HFFc6 (cell line): ENCODE data around the gene HIVEP3. TPM values are rescaled to one million over a fixed set of nuclear protein-coding genes. Genes with fewer than 3 reads are reported as not detected.

Experiments
- DNase-seq: peaks from one replicate; pipeline ENCODE4 v3.0.0-alpha.2; 2018
- H3K27ac Mint-ChIP-seq: 2 replicates; pipeline ENCODE4 v1.8.0; 2020; ENCODE audit warnings: mild to moderate bottlenecking, mixed read lengths
- H3K27me3 Mint-ChIP-seq: 2 replicates; pipeline ENCODE4 v1.8.0; 2021; ENCODE audit warnings: mild to moderate bottlenecking, moderate library complexity, mixed read lengths; ENCODE audit not compliant: insufficient read depth
- H3K36me3 Mint-ChIP-seq: 2 replicates; pipeline ENCODE4 v1.8.0; 2021; ENCODE audit warnings: low read depth, mixed read lengths
- H3K4me1 Mint-ChIP-seq: 2 replicates; pipeline ENCODE4 v1.8.0; 2020; ENCODE audit warnings: low read depth, mixed read lengths
- H3K4me3 Mint-ChIP-seq: 2 replicates; pipeline ENCODE4 v1.8.0; 2020; ENCODE audit warnings: mild to moderate bottlenecking, moderate library complexity, mixed read lengths
- H3K9me3 Mint-ChIP-seq: 2 replicates; pipeline ENCODE4 v1.8.0; 2020; ENCODE audit warnings: mild to moderate bottlenecking, mixed read lengths
- total RNA-seq, 6 experiments: library from RNA; stranded (reverse); fragmentation: NEBNext Ultra II Directional; extraction: Animal tissue kit (Norgen Biotek cat#: 25700); gene quantifications; 2 replicates in 1 of 6; 3 replicates in 5 of 6; pipeline ENCODE4 v1.2.3, GENCODE V29; 2021
- TF ChIP-seq, protein P1 (sequence below): fragments of 200-600 bp; sonication (generic); IDR thresholded peaks from 2 replicates; pipeline ENCODE4 v1.5.0; 2021; ENCODE audit warnings: antibody characterized with exemption, mild to moderate bottlenecking

The HIVEP3 gene
- total RNA-seq, 6 experiments from 2014 or later, result 7.0 to 9.7 (median 7.9) TPM

DNA sequence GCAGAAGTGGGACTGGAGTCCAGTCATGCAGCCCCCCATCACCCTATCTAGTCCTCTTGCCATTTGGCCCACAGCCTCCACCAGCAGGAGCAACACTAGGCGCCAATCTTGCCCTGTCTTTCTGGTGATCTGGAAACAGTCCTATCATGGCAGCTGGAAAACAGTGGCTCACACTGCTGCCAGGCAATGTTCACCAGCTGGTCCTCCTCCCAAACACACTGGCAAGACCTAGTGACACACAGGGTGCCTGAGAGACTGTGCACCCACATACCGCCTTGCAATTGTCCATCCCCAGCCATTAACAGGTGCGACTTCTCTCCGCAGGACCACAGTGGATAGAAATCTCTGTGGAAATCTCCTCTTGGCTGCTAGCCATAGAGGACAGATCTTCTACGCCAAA lies 105.5 kb downstream of the HIVEP3 start:
- no peaks in the 10 kb centered on the region; the same call in 1 of the 2 replicates for H3K27me3 Mint-ChIP-seq
- H3K4me3 Mint-ChIP-seq, result no peak overlapping the region
- DNase-seq, result no peak
- TF ChIP-seq, protein P1, sequence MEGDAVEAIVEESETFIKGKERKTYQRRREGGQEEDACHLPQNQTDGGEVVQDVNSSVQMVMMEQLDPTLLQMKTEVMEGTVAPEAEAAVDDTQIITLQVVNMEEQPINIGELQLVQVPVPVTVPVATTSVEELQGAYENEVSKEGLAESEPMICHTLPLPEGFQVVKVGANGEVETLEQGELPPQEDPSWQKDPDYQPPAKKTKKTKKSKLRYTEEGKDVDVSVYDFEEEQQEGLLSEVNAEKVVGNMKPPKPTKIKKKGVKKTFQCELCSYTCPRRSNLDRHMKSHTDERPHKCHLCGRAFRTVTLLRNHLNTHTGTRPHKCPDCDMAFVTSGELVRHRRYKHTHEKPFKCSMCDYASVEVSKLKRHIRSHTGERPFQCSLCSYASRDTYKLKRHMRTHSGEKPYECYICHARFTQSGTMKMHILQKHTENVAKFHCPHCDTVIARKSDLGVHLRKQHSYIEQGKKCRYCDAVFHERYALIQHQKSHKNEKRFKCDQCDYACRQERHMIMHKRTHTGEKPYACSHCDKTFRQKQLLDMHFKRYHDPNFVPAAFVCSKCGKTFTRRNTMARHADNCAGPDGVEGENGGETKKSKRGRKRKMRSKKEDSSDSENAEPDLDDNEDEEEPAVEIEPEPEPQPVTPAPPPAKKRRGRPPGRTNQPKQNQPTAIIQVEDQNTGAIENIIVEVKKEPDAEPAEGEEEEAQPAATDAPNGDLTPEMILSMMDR, result no peak
- no peak overlapping the region for H3K27ac Mint-ChIP-seq
- H3K9me3 Mint-ChIP-seq, result no peaks in the 10 kb centered on the region
- H3K36me3 Mint-ChIP-seq, result no peaks in the 10 kb centered on the region
- peaks cover 20% of the 10 kb centered on the region for H3K4me1 Mint-ChIP-seq

GRCh38 chr1:41812453-41812852 lies 106.3 kb downstream of the HIVEP3 start:
- Mint-ChIP-seq H3K27ac (peak overlapping the region; percentile 73), H3K9me3 (no peaks in the 10 kb centered on the region), H3K36me3 (no peaks in the 10 kb centered on the region), H3K4me3 (peak overlapping the region; percentile 78), H3K4me1 (peaks cover 20% of the 10 kb centered on the region), H3K27me3 (no peaks in the 10 kb centered on the region; the same call in 1 of the 2 replicates)
- peak; percentile 56 for DNase-seq
- TF ChIP-seq, protein P1, result no peak

- no peaks in the 10 kb centered on the region for H3K36me3 Mint-ChIP-seq
- H3K4me1 Mint-ChIP-seq, result peaks cover 20% of the 10 kb centered on the region
- H3K4me3 Mint-ChIP-seq, result peak overlapping the region; percentile 78
- H3K9me3 Mint-ChIP-seq, result no peaks in the 10 kb centered on the region
- DNase-seq, result peak; percentile 52
- peak overlapping the region; percentile 73 for H3K27ac Mint-ChIP-seq
- TF ChIP-seq, protein P1, result peak; percentile 86
- H3K27me3 Mint-ChIP-seq, result no peaks in the 10 kb centered on the region
These were observed 106.7 kb downstream of the HIVEP3 start for GRCh38 chr1:41812051-41812450.

- no peak overlapping the region; the same call in 1 of the 2 replicates for H3K4me3 Mint-ChIP-seq
- peak; percentile 27 for DNase-seq
- TF ChIP-seq, protein P1, result no peak
- peak overlapping the region; percentile 45; the same call in 1 of the 2 replicates for H3K27ac Mint-ChIP-seq
- no peaks in the 10 kb centered on the region for H3K36me3 Mint-ChIP-seq
- H3K27me3 Mint-ChIP-seq, result peaks cover under 1% of the 10 kb centered on the region; the same call in 1 of the 2 replicates
- no peaks in the 10 kb centered on the region for H3K9me3 Mint-ChIP-seq
- peaks cover 20% of the 10 kb centered on the region for H3K4me1 Mint-ChIP-seq
These were observed 107.5 kb downstream of the HIVEP3 start for GRCh38 chr1:41811051-41811795.

DNA sequence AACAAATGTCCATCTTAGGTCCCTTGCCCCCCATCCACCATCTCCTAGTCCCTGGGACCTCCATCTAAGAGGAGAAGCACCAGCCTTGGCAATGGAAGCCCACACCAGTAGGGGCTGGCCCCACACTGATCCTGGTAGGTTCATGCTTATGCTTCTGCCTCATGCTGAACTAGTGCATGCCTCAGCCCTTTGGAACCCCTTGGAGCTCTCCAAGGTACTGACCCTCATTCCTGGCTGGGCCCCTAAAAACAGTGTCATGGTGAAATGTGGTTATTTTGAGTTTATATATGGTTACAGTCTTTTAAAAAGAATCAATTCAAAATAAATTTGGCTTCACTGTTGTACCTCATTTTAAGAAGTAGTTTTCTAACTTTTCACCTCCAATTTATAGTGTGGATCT lies 108.3 kb downstream of the HIVEP3 start:
- peaks cover 20% of the 10 kb centered on the region for H3K4me1 Mint-ChIP-seq
- peaks cover 3% of the 10 kb centered on the region; the same call in 1 of the 2 replicates for H3K27me3 Mint-ChIP-seq

More for the DNA sequence above, 108.3 kb downstream of the HIVEP3 start:
- H3K4me3 Mint-ChIP-seq, result no peak overlapping the region
- TF ChIP-seq, protein P1, result no peak
- peak; percentile 54 for DNase-seq
- no peaks in the 10 kb centered on the region for H3K9me3 Mint-ChIP-seq
- no peaks in the 10 kb centered on the region for H3K36me3 Mint-ChIP-seq
- no peak overlapping the region for H3K27ac Mint-ChIP-seq
